ENCODE results near the gene EPHB1. TPM values are rescaled to one million over a fixed set of nuclear protein-coding genes. Genes with fewer than 3 reads are reported as not detected.

The EPHB1 gene
- total RNA-seq, 2 donors from 2014 or later, result 1.9 to 3.2 TPM

DNA sequence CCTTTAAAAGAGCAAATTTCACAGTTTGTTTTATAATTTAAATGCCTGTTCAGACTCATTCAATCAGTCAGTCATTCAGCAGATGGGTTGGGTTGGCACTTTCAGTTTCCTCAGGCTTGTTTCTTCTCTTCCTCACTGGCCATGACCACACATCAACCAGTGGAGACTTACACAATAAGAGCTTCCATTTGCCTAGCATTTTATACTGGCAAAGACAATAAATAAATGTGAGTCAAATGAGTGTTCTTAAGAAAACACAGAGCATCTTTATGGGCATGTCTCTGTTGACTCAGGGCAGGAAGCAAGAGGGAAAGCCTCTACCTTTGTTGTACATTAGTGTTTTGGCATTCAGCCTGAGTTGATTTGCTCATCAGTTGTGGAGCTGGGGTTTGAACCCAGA, 122.6 kb downstream of the EPHB1 start:
- TF ChIP-seq, protein P1, sequence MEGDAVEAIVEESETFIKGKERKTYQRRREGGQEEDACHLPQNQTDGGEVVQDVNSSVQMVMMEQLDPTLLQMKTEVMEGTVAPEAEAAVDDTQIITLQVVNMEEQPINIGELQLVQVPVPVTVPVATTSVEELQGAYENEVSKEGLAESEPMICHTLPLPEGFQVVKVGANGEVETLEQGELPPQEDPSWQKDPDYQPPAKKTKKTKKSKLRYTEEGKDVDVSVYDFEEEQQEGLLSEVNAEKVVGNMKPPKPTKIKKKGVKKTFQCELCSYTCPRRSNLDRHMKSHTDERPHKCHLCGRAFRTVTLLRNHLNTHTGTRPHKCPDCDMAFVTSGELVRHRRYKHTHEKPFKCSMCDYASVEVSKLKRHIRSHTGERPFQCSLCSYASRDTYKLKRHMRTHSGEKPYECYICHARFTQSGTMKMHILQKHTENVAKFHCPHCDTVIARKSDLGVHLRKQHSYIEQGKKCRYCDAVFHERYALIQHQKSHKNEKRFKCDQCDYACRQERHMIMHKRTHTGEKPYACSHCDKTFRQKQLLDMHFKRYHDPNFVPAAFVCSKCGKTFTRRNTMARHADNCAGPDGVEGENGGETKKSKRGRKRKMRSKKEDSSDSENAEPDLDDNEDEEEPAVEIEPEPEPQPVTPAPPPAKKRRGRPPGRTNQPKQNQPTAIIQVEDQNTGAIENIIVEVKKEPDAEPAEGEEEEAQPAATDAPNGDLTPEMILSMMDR (IDR thresholded peaks at IDR 0.05), result no peak
- H3K9me3 ChIP-seq, result no peaks in the 10 kb centered on the region
- H3K4me3 ChIP-seq, result no peak overlapping the region
- H3K27ac ChIP-seq, result no peak overlapping the region
- H3K27me3 ChIP-seq, result no peaks in the 10 kb centered on the region
- no peaks in the 10 kb centered on the region for H3K36me3 ChIP-seq
- DNase-seq (ENCODE audit: low spot score), result no peak
- H3K4me1 ChIP-seq, result no peaks in the 10 kb centered on the region

DNA sequence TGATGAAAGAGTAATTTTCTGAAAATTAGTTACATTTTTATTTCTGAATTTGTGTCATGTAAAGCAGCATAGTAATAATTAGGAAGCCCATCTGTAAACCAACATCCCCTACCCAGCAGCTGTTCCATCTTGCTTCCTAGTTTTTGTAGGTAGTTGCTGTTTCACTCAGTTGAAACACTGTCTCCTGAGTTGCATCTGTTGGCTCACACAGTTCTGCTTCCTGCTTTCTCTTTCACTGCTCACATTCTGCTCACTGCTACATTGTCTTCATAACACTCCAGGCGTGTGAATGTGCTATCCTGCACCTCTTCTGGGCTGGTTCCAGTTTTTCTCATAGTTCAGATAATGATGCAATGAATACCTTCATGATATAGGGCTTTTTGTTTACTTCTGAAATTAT, 123.4 kb downstream of the EPHB1 start:
- H3K27me3 ChIP-seq, result no peaks in the 10 kb centered on the region
- no peaks in the 10 kb centered on the region for H3K4me1 ChIP-seq
- no peaks in the 10 kb centered on the region for H3K36me3 ChIP-seq
- H3K4me3 ChIP-seq, result no peak overlapping the region
- TF ChIP-seq, protein P1 (IDR thresholded peaks at IDR 0.05), result no peak
- no peaks in the 10 kb centered on the region for H3K9me3 ChIP-seq
- no peak for DNase-seq (ENCODE audit: low spot score)
- no peak overlapping the region for H3K27ac ChIP-seq

DNA sequence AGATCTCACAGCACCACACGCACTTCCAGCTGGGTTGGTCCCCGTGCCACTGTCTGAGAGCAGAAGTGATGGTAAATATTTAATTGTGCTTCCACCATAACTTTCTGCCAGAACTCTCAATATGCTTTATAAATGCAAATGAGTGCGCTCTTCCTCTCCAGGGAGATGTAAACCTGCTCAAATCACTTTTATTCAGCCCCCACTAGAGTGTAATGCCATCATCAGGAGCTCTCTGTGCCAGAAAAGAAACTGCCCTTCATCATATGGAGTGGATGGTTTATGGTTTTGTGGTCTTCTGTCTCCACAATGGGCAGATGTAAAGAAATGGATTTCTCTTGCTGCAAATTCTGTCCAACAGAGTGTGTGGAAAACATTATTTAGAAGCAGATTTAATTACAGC, 127.0 kb downstream of the EPHB1 start:
- Histone ChIP-seq H3K9me3 (peaks cover 0 to 18% of the 10 kb centered on the region in 2 donors), H3K4me1 (no peaks in the 10 kb centered on the region), H3K4me3 (no peak overlapping the region), H3K27ac (no peak overlapping the region), H3K36me3 (no peaks in the 10 kb centered on the region), H3K27me3 (no peaks in the 10 kb centered on the region)
- TF ChIP-seq, protein P1 (IDR thresholded peaks at IDR 0.05), result no peak
- no peak for DNase-seq (ENCODE audit: low spot score)

DNA sequence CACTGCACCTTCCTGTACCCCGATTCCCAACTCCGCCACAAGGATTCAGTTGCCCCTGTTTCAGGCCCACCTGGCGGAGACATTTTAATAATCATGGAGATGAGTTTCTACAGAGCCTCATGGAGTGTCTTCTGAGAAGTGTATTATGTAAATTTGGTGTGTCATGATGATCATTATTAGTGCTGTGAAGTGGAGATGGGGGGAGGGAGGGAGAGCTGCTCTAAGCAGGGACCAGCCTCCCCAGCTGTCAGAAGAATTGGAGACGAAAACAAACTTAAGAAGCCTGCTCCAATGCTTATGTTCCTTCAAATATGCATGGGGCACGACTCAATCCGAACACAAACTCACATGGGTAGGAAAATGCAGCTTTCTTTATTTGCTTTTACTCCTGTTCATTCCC, 127.8 kb downstream of the EPHB1 start:
- Histone ChIP-seq H3K9me3 (peaks cover 0 to 18% of the 10 kb centered on the region in 2 donors), H3K36me3 (no peaks in the 10 kb centered on the region), H3K27me3 (no peaks in the 10 kb centered on the region), H3K4me3 (no peak overlapping the region), H3K27ac (no peak overlapping the region), H3K4me1 (no peaks in the 10 kb centered on the region)
- TF ChIP-seq, protein P1 (IDR thresholded peaks at IDR 0.05), result no peak
- DNase-seq (ENCODE audit: low spot score), result no peak

DNA sequence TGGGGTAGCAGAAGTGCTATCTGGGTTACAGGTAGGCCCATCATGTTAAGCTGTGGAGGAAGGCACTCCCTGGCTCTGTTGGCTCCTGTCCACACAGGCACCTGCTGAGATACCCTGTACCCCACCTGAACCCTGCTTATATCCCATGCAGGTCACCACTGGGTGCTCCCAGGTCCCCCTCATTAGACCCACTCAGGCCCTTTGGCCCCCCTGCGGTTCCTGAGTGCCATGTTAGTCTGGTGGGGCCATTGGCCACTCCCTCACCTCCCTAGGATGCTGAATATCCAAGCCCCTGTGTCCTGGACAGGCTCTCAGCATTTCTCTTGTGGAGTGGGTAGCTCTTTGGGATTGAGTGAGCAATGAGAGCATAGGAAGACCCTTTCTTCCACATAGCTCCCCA, 128.2 kb downstream of the EPHB1 start:
- Histone ChIP-seq H3K27ac (no peak overlapping the region), H3K27me3 (no peaks in the 10 kb centered on the region), H3K4me3 (no peak overlapping the region), H3K36me3 (no peaks in the 10 kb centered on the region), H3K9me3 (peaks cover 0 to 18% of the 10 kb centered on the region in 2 donors), H3K4me1 (no peaks in the 10 kb centered on the region)
- no peak for DNase-seq (ENCODE audit: low spot score)
- TF ChIP-seq, protein P1 (IDR thresholded peaks at IDR 0.05), result no peak

DNA sequence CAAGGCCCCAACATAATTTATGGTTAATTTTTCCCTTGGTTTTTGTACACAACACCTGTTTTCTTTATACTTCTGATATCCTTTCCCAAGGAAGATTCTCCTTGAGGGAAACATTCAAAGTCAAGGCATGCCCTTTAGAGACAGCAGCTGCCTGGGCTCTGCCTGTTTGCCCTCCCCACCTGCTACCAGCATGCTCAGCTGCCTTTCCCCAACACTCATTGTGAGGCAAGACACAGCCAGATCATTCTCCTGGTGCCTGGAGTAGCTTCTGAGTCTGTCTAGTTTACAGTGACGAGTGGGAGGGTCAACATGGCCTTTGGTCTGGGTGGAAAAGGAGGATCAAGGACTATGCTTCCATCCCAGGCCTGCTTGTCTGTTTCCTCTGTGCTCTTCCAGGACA, 132.5 kb downstream of the EPHB1 start:
- H3K27me3 ChIP-seq, result no peaks in the 10 kb centered on the region
- peaks cover 0 to 18% of the 10 kb centered on the region in 2 donors for H3K9me3 ChIP-seq
- no peaks in the 10 kb centered on the region for H3K4me1 ChIP-seq
- no peak for DNase-seq (ENCODE audit: low spot score)
- H3K36me3 ChIP-seq, result no peaks in the 10 kb centered on the region
- H3K4me3 ChIP-seq, result no peak overlapping the region
- TF ChIP-seq, protein P1 (IDR thresholded peaks at IDR 0.05), result no peak
- no peak overlapping the region for H3K27ac ChIP-seq

Measured in right atrium auricular region (tissue), 2 donors.